Adipose tissue (tissue), 3 donors: ENCODE results near the gene LAMB1. TPM values are rescaled to one million over a fixed set of nuclear protein-coding genes. Genes with fewer than 3 reads are reported as not detected.
"Not testable (repeated sequence)": the region's sequence is repeated elsewhere in the genome, so short reads cannot be mapped to it uniquely, and the experiment has no call there.

Source experiments
- H3K27ac ChIP-seq: one replicate; pipeline ENCODE4 v1.5.1; 2013; ENCODE audit warnings: low read depth, low read length
- WGBS, 3 donors: extraction: QIAGEN DNeasy Blood & Tissue Kit; methylation state at CpG; one replicate each; pipeline ENCODE4 v1.1.7; 2013; 5-methylcytosine and 5-hydroxymethylcytosine counted together
- polyA plus RNA-seq, 3 donors: library from polyadenylated mRNA; stranded (reverse); fragments of 200-250 nt; gene quantifications; one replicate each; pipeline ENCODE4 v1.2.3, GENCODE V29; 2013
- donor health status: healthy with polysubstance abuse.
- donor health status: Bipolar disorder and iron deficiency.
- donor health status: healthy.

Gene LAMB1
- polyA plus RNA-seq, 3 donors = 86.0 to 249 (median 233) TPM

- H3K27ac ChIP-seq = no peak overlapping the region
- 93 to 97% (median 95%) methylated on average over 2 of the region's 2 CpGs for WGBS, 3 donors
Measured at GRCh38 chr7:107913851-107914250, 89.1 kb downstream of the LAMB1 start.

- WGBS, 3 donors = 67 to 98% (median 97%) methylated on average over 2 of the region's 2 CpGs
- no peak overlapping the region for H3K27ac ChIP-seq
Measured at GRCh38 chr7:107911981-107912380, 91.0 kb downstream of the LAMB1 start.

- WGBS, 3 donors = 87 to 94% (median 92%) methylated on average over 1 of the region's 1 CpG
- no peak overlapping the region for H3K27ac ChIP-seq
Measured at GRCh38 chr7:107909445-107909844, 93.5 kb downstream of the LAMB1 start.

- H3K27ac ChIP-seq = no peak overlapping the region
- WGBS, 3 donors = 61 to 89% (median 65%) methylated on average over 2 of the region's 2 CpGs
Measured at GRCh38 chr7:107907790-107908189, 95.2 kb downstream of the LAMB1 start.

- no peak overlapping the region for H3K27ac ChIP-seq
Measured at GRCh38 chr7:107902381-107902780, 100.6 kb downstream of the LAMB1 start.

- WGBS, 3 donors = 83 to 93% (median 85%) methylated on average over 1 of the region's 1 CpG
- no peak overlapping the region for H3K27ac ChIP-seq
Measured at GRCh38 chr7:107900496-107901015, 102.4 kb downstream of the LAMB1 start.

GRCh38 chr7:107898997-107899594, 103.9 kb downstream of the LAMB1 start:
- WGBS, 3 donors = 46 to 52% (median 50%) methylated on average over 2 of the region's 2 CpGs
- no peak overlapping the region for H3K27ac ChIP-seq

GRCh38 chr7:107892367-107892741, 110.6 kb downstream of the LAMB1 start:
- 85 to 93% (median 88%) methylated on average over 8 of the region's 8 CpGs for WGBS, 3 donors
- H3K27ac ChIP-seq = not testable (repeated sequence)

- WGBS, 3 donors = 25 to 29% (median 27%) methylated on average over 9 of the region's 9 CpGs
- H3K27ac ChIP-seq = peak overlapping the region; percentile 68
Measured at GRCh38 chr7:107891636-107892366, 111.2 kb downstream of the LAMB1 start.

- 0 to 1% (median 0%) methylated on average over 54 to 55 of the region's 55 CpGs for WGBS, 3 donors
- H3K27ac ChIP-seq = peak within 1 kb of the TSS; percentile 68
Measured at GRCh38 chr7:107890962-107891635, 111.9 kb downstream of the LAMB1 start, which contains the start of gene DLD. Gene DLD, plus strand, starts transcription at chr7:107891183. Its CDS starts 68 bp downstream, at chr7:107891251.

- H3K27ac ChIP-seq = no peak overlapping the region
- WGBS, 3 donors = 5% methylated on average over 7 of the region's 7 CpGs
Measured at GRCh38 chr7:107890493-107890961, 112.4 kb downstream of the LAMB1 start.

- no peak overlapping the region for H3K27ac ChIP-seq
- WGBS, 3 donors = 74 to 78% (median 74%) methylated on average over 3 of the region's 3 CpGs
Measured at GRCh38 chr7:107889992-107890391, 113.0 kb downstream of the LAMB1 start.

GRCh38 chr7:107887827-107888226, 115.1 kb downstream of the LAMB1 start:
- WGBS, 3 donors = 95 to 98% (median 96%) methylated on average over 20 to 22 of the region's 22 CpGs

GRCh38 chr7:107884066-107884818, 118.7 kb downstream of the LAMB1 start:
- no peak overlapping the region for H3K27ac ChIP-seq
- 70 to 77% (median 76%) methylated on average over 6 of the region's 6 CpGs for WGBS, 3 donors

More at GRCh38 chr7:107887827-107888226, 115.1 kb downstream of the LAMB1 start:
- not testable (repeated sequence) for H3K27ac ChIP-seq

- H3K27ac ChIP-seq = no peak overlapping the region
- WGBS, 3 donors = 67 to 75% (median 69%) methylated on average over 2 of the region's 2 CpGs
Measured at GRCh38 chr7:107882766-107883165, 120.2 kb downstream of the LAMB1 start.

GRCh38 chr7:107879400-107880035, 123.4 kb downstream of the LAMB1 start:
- H3K27ac ChIP-seq = no peak overlapping the region
- 0 to 1% (median 1%) methylated on average over 3 of the region's 3 CpGs for whole genome bisulfite sequencing, 3 donors

- WGBS, 3 donors = 68 to 86% (median 81%) methylated on average over 3 of the region's 3 CpGs
- H3K27ac ChIP-seq = no peak overlapping the region
Measured at GRCh38 chr7:107878636-107879035, 124.3 kb downstream of the LAMB1 start.
